Sigmoid colon (tissue), 7 donors: ENCODE data around the gene RCL1. TPM values are rescaled to one million over a fixed set of nuclear protein-coding genes. Genes with fewer than 3 reads are reported as not detected.
A peak's percentile ranks its signal among the peaks of the same experiment; 100 is the strongest.

Source experiments
- DNase-seq: peaks from one replicate; pipeline ENCODE4 v3.0.0-alpha.2; 2019
- H3K27ac ChIP-seq, 4 donors: fragments of 200-600 bp; sonication (generic); one replicate each; pipeline ENCODE4 v1.5.1; 2016 to 2019; ENCODE audit warnings: mild to moderate bottlenecking in 1 of 4
- H3K27me3 ChIP-seq, 3 donors: fragments of 200-600 bp; sonication (generic); one replicate each; pipeline ENCODE4 v1.5.1; 2019; ENCODE audit warnings: mild to moderate bottlenecking in 1 of 3
- H3K36me3 ChIP-seq, 4 donors: fragments of 200-600 bp; sonication (generic); one replicate each; pipeline ENCODE4 v1.5.1; 2016 to 2019
- H3K4me1 ChIP-seq, 4 donors: fragments of 200-600 bp; sonication (generic); one replicate each; pipeline ENCODE4 v1.5.1; 2017 to 2019
- H3K4me3 ChIP-seq, 4 donors: fragments of 200-600 bp; sonication (generic); one replicate each; pipeline ENCODE4 v1.5.1; 2017 to 2019; ENCODE audit warnings: mild to moderate bottlenecking in 2 of 4, moderate library complexity in 1 of 4
- H3K9me3 ChIP-seq, 4 donors: fragments of 200-600 bp in 3 of 4; sonication (generic) in 3 of 4; one replicate each; pipeline versions ENCODE4 v1.5.1 to v1.6.1; 2013 to 2019
- EP300 ChIP-seq, 4 donors: sonication (generic); formaldehyde crosslinking; IDR thresholded peaks; one replicate each; pipeline ENCODE4 v1.6.1; 2017; ENCODE audit warnings: antibody characterized with exemption in 4 of 4
- POLR2A ChIP-seq, 2 donors: fragments of 450-650 bp; IDR thresholded peaks; one replicate each; pipeline ENCODE4 v1.6.1; 2016; ENCODE audit warnings: antibody characterized with exemption in 2 of 2, mild to moderate bottlenecking in 2 of 2, moderate library complexity in 2 of 2
- POLR2AphosphoS5 ChIP-seq, 4 donors: sonication (generic); formaldehyde crosslinking; IDR thresholded peaks; one replicate each; pipeline ENCODE4 v1.6.1; 2017; ENCODE audit warnings: antibody characterized with exemption in 4 of 4
- WGBS, 2 donors: extraction: QIAGEN DNeasy Blood & Tissue Kit; methylation state at CpG; one replicate each; pipeline ENCODE4 v1.1.7; 2013; 5-methylcytosine and 5-hydroxymethylcytosine counted together
- intact Hi-C: fragments of 100-400 bp; cut with DNase I; formaldehyde crosslinking; loops from one replicate; pipeline ENCODE4 v1.15.1; 2023
- polyA plus RNA-seq, 3 donors: library from polyadenylated mRNA; stranded (reverse); fragments of 200-250 nt; gene quantifications; one replicate each; pipeline ENCODE4 v1.2.3, GENCODE V29; 2013
- total RNA-seq, 4 donors: library from RNA; depleted of rRNA; stranded (reverse); fragments of >200 nt; gene quantifications; one replicate each; pipeline ENCODE4 v1.1.0, GENCODE V29; 2016
- TF ChIP-seq, protein P1 (sequence below), 4 experiments: fragments of 450-650 bp in 3 of 4; fragments of 200-600 bp in 1 of 4; IDR thresholded peaks; one replicate each; pipeline ENCODE4 v1.5.1; 2016 to 2019; ENCODE audit warnings: antibody characterized with exemption in 4 of 4, mild to moderate bottlenecking in 3 of 4, moderate library complexity in 2 of 4
- donor health status: healthy with polysubstance abuse.
- donor health status: Bipolar disorder and iron deficiency.
- donor health status: healthy.

RCL1 gene
- total and polyA plus RNA-seq, 7 donors: 5.1 to 24.1 (median 19.7) TPM

DNA sequence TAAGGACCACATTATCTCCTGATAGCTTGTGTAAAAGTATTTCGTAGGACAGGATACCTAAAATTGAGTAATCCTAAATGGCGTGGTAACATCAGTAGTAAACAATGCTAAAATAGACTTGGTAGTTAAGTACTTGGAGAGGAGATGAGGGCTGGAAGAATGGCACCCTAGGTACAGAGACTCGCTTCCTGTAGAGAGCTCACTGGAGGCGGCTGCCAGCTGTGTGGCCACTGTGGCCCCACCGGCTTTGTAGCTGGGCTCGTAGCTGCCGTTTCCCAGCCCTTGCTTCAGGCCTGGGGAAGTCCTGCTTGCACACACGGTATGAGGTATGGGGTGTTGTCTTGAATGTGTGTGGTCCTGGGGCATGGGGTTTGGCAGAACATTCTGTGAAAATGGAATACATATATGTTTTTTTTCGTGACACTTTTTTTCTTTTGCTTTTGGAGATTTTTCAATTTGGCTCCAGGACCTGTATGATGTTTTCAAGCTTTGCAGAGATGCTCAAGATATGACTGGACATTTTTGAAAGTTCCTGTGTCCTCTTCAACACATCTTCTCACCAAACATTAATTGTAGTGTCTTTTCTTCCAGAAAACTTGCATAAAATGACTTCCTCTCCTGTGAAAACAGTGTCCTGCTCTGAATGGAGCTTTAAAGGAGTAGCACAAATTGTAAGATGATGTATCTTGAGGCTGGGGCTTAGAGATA is 58.0 kb downstream of the RCL1 start:
- Histone ChIP-seq H3K9me3 (no peaks in the 10 kb centered on the region), H3K27me3 (no peaks in the 10 kb centered on the region), H3K4me3 (no peak overlapping the region), H3K36me3 (peaks cover 0 to 59% (median 6%) of the 10 kb centered on the region in 4 donors), H3K27ac (no peak overlapping the region), H3K4me1 (no peaks in the 10 kb centered on the region)
- DNase-seq: peak; percentile 68
- TF ChIP-seq EP300 (IDR thresholded peaks at IDR 0.05): no peak
- no peak for TF ChIP-seq POLR2AphosphoS5 (IDR thresholded peaks at IDR 0.05)
- no peak for TF ChIP-seq POLR2A (IDR thresholded peaks at IDR 0.05)
- TF ChIP-seq, protein P1, sequence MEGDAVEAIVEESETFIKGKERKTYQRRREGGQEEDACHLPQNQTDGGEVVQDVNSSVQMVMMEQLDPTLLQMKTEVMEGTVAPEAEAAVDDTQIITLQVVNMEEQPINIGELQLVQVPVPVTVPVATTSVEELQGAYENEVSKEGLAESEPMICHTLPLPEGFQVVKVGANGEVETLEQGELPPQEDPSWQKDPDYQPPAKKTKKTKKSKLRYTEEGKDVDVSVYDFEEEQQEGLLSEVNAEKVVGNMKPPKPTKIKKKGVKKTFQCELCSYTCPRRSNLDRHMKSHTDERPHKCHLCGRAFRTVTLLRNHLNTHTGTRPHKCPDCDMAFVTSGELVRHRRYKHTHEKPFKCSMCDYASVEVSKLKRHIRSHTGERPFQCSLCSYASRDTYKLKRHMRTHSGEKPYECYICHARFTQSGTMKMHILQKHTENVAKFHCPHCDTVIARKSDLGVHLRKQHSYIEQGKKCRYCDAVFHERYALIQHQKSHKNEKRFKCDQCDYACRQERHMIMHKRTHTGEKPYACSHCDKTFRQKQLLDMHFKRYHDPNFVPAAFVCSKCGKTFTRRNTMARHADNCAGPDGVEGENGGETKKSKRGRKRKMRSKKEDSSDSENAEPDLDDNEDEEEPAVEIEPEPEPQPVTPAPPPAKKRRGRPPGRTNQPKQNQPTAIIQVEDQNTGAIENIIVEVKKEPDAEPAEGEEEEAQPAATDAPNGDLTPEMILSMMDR (IDR thresholded peaks at IDR 0.05): no peak
- WGBS, 2 donors: 85 to 90% methylated on average over 9 of the region's 9 CpGs
- intact Hi-C loops: no loop called here

DNA sequence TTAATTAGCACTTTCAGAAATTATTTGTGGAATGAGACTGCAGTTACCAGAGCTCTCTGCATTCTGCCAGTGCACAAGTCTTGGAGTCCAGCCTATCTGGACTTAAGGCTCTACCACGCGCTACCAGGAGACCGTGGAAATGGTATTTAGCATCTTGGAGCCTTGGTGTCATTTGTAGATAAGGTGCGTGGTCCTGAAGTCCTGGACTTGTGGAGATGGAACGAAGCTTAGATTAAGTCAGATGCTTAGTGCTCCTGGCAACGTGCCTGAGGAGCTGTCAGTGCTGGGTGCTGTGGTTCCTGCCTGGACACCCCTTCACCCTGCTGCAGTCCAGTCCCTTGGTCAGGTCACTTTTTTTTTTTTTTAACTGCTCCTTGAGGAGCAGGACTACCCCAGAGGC is 59.7 kb downstream of the RCL1 start:
- H3K36me3 ChIP-seq: peaks cover 0 to 49% (median 6%) of the 10 kb centered on the region in 4 donors
- no peaks in the 10 kb centered on the region for H3K4me1 ChIP-seq
- no peaks in the 10 kb centered on the region for H3K9me3 ChIP-seq
- H3K4me3 ChIP-seq: no peak overlapping the region
- DNase-seq: no peak
- 97 to 98% methylated on average over 6 of the region's 6 CpGs for WGBS, 2 donors
- no peaks in the 10 kb centered on the region for H3K27me3 ChIP-seq
- no peak overlapping the region for H3K27ac ChIP-seq
- intact Hi-C loops: no loop called here
- TF ChIP-seq, protein P1 (IDR thresholded peaks at IDR 0.05): no peak
- TF ChIP-seq POLR2AphosphoS5 (IDR thresholded peaks at IDR 0.05): no peak
- no peak for TF ChIP-seq POLR2A (IDR thresholded peaks at IDR 0.05)
- TF ChIP-seq EP300 (IDR thresholded peaks at IDR 0.05): no peak

DNA sequence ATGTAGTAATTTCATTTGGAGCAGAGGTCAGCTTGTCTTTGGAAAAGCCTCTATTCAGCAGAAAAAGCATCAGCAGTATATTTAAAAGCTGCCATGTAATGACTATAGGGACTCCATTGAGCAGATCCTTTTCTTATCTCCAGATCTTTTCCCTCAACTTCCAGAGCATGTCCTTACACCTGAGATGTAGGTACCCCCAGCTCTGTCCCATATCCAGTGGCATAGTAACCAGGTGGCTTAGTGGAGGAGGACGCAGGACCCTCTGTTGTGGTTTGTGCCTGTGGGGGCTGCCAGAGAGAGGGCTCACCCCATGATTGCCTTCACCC is 61.5 kb downstream of the RCL1 start:
- no peaks in the 10 kb centered on the region for H3K9me3 ChIP-seq
- TF ChIP-seq POLR2AphosphoS5 (IDR thresholded peaks at IDR 0.05): no peak
- TF ChIP-seq POLR2A (IDR thresholded peaks at IDR 0.05): no peak
- TF ChIP-seq EP300 (IDR thresholded peaks at IDR 0.05): no peak
- TF ChIP-seq, protein P1 (IDR thresholded peaks at IDR 0.05): no peak
- WGBS, 2 donors: 97 to 100% methylated on average over 1 of the region's 1 CpG
- no peaks in the 10 kb centered on the region for H3K27me3 ChIP-seq
- intact Hi-C loops: no loop called here
- DNase-seq: no peak
- H3K4me1 ChIP-seq: no peaks in the 10 kb centered on the region
- no peak overlapping the region for H3K4me3 ChIP-seq
- H3K36me3 ChIP-seq: peaks cover 0 to 46% (median 8%) of the 10 kb centered on the region in 4 donors
- no peak overlapping the region for H3K27ac ChIP-seq

DNA sequence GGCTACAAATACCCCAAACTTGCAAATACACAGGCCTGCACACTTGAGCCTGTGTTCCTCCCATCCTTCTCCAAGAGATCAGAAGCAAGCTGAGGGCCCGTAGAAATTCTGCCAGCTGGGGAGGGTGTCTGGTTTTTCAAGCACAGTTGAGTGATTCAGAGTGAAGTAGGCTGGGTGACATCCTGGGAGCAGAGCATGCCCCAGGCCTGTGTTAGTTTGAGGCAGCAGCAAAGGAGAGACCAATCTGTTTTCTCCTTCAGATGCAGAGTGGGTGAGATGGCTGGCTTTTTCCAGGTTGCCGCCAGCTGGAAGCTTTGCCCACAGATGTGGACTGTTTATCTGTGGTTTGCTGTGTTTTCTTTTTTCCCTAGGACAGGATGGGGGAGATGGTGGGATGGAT is 63.1 kb downstream of the RCL1 start:
- peak; percentile 73 for DNase-seq
- Histone ChIP-seq H3K4me1 (no peaks in the 10 kb centered on the region), H3K4me3 (no peak overlapping the region), H3K9me3 (no peaks in the 10 kb centered on the region), H3K36me3 (peaks cover 0 to 42% (median 11%) of the 10 kb centered on the region in 4 donors), H3K27ac (no peak overlapping the region), H3K27me3 (no peaks in the 10 kb centered on the region)
- no peak for TF ChIP-seq EP300 (IDR thresholded peaks at IDR 0.05)
- no peak for TF ChIP-seq POLR2AphosphoS5 (IDR thresholded peaks at IDR 0.05)
- TF ChIP-seq, protein P1 (IDR thresholded peaks at IDR 0.05): no peak
- TF ChIP-seq POLR2A (IDR thresholded peaks at IDR 0.05): no peak
- intact Hi-C loops: no loop called here
- 83 to 92% methylated on average over 2 of the region's 2 CpGs for WGBS, 2 donors
